ENCODE data around the gene UHRF1.
A peak's percentile ranks its signal among the peaks of the same experiment; 100 is the strongest.
"Not testable (repeated sequence)": the region's sequence is repeated elsewhere in the genome, so short reads cannot be mapped to it uniquely, and the experiment has no call there.

Gene UHRF1

DNA sequence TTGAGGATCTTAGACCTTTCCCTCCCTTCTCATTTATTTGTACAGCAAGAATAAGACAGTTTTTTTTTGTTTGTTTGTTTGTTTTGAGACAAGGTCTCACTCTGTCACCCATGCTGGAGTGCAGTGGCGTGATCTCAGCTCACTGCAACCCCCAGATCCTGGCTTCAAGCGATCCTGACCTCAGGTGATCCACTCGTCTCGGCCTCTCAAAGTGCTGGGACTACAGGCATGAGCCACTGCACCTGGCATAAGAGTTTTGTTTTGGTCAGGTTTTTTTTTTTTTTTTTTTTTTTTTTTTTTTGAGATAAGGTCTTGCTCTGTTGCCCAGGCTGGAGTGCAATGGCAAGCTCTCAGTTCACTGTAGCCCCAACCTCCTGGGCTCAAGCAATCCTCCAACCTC is 29.2 kb downstream of the UHRF1 start:
- not testable (repeated sequence) for DNase-seq

GRCh38 chr19:4939466-4939865 is 30.2 kb downstream of the UHRF1 start:
- no peak for DNase-seq

DNA sequence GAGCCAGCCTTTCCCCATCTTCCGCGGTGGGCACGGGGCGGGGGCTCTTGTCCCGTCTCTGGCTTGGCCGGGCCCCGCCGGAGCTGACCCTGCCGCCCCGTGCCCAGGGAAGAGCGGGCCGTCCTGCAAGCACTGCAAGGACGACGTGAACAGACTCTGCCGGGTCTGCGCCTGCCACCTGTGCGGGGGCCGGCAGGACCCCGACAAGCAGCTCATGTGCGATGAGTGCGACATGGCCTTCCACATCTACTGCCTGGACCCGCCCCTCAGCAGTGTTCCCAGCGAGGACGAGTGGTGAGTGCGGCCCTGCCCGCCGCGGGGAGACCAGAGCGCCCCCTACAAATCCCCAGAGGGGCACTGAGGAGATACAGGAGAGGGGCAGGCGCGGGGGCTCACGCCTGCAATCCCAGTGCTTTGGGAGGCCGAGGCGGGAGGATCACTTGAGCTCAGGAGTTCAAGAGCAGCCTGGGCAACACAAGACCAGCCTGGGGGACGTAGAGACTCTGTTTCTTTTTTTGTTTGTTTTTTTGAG is 32.4 kb downstream of the UHRF1 start:
- not testable (repeated sequence) for DNase-seq

GRCh38 chr19:4950650-4951049 is 41.3 kb downstream of the UHRF1 start:
- not testable (repeated sequence) for DNase-seq

- no peak for DNase-seq
Measured at GRCh38 chr19:4951656-4952055, 42.4 kb downstream of the UHRF1 start.

DNA sequence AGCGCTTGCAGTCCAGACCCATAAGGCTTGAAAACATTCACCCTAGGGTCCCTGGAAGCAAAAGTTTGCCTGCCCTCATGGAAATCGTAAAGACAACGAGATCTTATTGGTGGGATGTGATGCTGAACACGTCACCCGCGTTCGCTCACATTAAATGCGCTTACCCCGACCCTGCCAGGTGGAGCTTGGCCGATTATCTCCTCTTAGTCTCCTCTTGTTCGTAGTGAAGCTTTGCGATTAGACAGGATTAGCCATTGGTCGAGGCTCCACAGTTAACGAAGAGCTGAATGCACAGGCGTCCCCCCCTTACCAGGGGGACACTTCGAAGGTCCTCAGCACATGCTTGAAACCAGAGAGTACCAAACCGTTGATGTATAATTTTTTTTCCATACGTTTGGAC is 43.6 kb downstream of the UHRF1 start:
- DNase-seq: no peak

GRCh38 chr19:4954320-4955149 is 45.2 kb downstream of the UHRF1 start:
- not testable (repeated sequence) for DNase-seq

- no peak for DNase-seq
Measured at GRCh38 chr19:4955274-4955673, 46.0 kb downstream of the UHRF1 start.

GRCh38 chr19:4957981-4958380 is 48.7 kb downstream of the UHRF1 start:
- DNase-seq: no peak

GRCh38 chr19:4962085-4962619 is 52.9 kb downstream of the UHRF1 start:
- DNase-seq: no peak

DNA sequence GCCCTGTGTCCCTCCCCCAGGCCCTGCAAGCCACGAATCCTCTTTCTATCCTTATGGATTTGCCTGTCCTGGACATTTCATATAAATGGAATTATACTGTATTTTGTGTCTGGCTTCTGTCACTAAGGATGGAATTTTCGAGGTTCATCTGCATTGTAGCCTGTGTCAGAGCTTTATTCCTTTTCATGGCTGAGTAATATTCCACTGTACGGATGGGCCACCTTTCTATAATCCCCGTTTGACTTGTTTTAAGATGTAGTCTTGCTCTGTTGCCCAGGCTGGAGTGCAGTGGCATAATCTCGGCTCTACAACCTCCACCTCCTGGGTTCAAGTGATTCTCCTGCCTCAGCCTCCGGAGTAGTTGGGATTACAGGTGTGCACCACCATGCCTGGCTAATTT is 55.8 kb downstream of the UHRF1 start:
- no peak for DNase-seq

GRCh38 chr19:4966591-4966990 is 57.3 kb downstream of the UHRF1 start:
- DNase-seq: no peak

DNA sequence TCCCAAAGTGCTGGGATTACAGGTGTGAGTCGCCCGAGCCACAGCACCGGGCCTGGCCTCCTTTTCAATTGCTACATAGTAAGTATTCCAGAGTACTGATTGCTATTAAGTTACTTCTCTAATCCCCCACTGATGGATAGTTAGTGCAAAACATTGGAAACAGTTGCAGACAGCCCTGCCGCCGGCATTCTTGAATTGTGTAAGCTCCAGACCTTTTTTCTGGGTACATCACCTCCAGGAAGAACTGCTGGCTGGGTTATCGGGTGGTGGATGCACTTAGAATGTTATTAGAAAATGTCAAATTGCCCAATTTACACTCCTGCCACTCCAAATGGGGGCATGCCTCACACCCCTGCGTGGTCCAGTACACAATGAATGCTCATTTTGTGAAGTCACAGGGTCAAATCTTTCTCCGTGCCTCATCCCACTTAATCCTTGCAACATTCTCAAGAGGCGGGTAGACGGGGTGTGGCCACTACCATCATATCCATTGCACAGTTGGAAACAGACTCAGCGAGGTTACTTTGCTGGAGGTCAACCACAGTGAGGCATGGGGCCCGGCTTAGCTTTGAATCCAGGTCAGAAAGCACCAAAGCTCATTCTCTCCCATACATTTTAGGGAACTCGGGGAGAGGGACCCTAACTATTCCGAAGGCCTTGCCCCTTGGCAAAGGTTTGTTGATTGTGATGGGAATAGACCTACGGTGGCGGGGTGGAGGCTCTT is 58.6 kb downstream of the UHRF1 start:
- DNase-seq: no peak

- DNase-seq: peak; percentile 97 to 98
Measured at GRCh38 chr19:4968462-4969291, 59.4 kb downstream of the UHRF1 start, which contains the start of gene KDM4B. Gene KDM4B, plus strand, starts transcription at chr19:4969113. Its CDS starts 63,778 bp downstream, at chr19:5032891.

GRCh38 chr19:4969292-4969771 is 60.0 kb downstream of the UHRF1 start:
- no peak for DNase-seq

DNA sequence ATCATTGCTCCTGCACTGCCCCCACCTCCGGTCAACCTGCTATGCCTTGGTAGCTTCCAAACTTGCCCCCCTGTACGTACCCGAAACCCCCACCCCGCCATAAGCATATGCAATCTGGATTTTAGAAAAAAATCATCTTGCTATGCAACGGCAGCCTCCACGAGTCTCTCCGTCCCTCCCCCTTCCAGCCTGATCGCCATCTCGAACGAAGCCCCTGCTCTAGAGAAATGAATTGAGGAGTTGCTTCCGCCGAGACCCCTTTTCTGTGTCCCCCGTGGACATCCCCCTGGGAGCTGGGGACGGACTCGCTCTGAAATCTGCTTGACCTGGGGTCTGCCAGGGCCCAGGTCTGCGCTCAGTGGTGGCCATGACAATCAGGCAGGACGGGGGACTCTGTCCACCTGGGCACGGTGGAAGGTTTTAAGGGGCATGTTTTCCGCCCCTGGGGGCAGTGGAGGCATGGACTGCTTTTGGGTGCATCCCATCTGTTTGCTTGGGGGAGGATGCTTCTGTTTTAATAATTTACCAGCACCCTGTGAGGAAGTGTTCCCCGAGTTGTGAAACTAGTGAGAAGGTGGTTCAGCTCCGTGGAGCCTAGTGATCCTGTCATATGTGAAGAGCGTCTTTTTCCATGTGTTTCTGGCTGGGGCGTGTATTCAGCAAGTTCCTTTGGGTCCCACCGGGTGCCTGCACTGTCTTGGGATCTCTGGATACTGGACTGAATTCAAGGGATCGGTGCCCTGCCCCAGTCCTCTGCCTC is 60.7 kb downstream of the UHRF1 start:
- peak in 1 of 2 experiments; percentile 12 for DNase-seq

DNA sequence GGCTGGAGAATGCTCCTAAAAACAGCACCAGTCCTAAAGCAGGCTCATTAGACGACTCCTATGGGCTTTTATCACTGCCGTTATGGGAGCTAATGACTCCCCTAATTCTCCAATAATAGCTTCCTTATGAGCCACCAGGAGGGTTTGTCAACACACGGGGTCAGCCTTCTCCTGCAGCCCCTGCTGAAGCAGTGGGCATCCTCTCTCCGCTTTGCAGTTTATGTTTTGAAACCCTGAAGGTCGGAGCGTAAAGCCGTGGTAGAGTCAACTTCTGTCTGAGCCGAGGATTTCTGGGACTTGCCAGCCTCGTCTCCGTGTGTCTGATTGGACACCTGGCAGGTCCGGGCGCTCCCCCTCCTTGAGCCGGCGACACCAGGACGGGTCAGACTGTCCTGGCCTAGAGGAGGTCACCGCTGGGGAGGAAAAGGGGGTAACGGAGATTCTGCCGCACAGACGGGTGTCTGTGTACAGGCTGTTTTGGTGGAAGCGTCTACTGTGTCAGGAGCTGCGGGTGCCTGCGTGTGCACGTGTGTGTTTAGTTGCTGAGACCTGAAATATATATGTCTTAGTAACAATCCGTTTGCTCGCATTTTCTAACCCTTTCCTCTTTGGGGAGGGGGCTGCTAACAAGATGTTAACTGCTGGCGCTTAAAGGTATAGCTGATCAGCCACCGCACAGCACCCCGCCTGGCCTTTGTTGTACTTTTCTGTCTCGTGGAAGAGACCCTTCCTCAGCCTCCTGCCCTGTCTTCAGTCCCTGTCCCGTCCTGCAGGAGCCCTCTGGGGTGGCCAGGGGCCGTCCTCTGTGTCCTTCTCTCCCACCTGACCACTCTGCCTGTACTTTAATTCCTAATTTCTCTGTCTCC is 61.5 kb downstream of the UHRF1 start:
- DNase-seq: no peak

GRCh38 chr19:4971424-4971793 is 62.1 kb downstream of the UHRF1 start:
- peak; percentile 28 to 45 for DNase-seq

DNA sequence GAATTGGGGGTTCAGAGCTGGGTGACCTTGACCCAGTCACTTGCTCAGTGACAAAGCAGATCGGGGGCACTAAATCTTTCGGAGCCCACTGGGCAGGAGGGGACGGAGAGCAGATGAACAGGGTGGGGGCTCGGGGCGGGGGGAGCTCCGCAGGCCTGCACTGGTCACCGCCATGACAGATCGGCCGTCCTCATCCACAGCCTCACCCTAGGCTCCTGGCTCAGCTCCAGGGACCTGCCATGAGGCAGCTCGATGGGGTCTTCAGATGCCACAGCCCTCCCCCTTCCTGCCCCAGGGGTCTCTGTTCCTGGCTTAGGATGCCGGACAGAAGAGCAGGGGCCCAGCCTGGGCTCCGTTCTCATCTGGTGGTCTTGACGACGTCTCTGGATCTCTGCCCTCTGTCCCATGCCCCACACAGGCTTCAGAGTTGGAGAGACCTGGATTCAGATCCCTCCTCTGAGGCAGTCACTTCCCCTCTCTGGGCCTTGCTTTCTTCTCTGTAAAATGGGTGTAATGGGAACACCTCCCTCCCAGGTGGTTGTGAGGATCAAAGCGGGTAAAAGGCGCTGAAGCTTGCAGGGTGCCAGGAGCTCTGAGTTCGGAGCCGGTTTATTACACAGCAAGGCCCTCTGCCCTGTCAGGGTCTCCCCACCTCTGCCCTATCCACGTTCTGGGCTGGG is 62.7 kb downstream of the UHRF1 start:
- DNase-seq: no peak
